ENCODE data around the gene SLC8A3.

The SLC8A3 gene

GRCh38 chr14:70118064-70118463 is 70.7 kb downstream of the SLC8A3 start:
- Histone ChIP-seq H3K9ac (ENCODE audit: low read length) (no peak overlapping the region), H3K36me3 (replicated peaks; ENCODE audit: low read depth, low read length) (no peaks in the 10 kb centered on the region), H3K27ac (ENCODE audit: low read length) (no peak overlapping the region), H3K9me3 (ENCODE audit: insufficient read depth, low read length) (no peaks in the 10 kb centered on the region), H3K4me3 (ENCODE audit: low read length) (no peak overlapping the region), H3K27me3 (ENCODE audit: low read depth, low read length) (0 out of 2 replicates have a peak, but pooled peaks cover 7% of the 10 kb centered on the region), H3K79me2 (ENCODE audit: low read length) (no peaks in the 10 kb centered on the region), H4K20me1 (ENCODE audit: insufficient read depth, low read length) (no peaks in the 10 kb centered on the region), H2AFZ (ENCODE audit: low read depth, low read length) (no peak overlapping the region), H3K4me1 (ENCODE audit: low read length) (peaks cover 7% of the 10 kb centered on the region), H3K4me2 (ENCODE audit: low read length) (no peak overlapping the region)
- TF ChIP-seq CTCF (IDR thresholded peaks at IDR 0.05; ENCODE audit: low read depth, low read length) (no peak), EZH2phosphoT487 (IDR thresholded peaks at IDR 0.05; ENCODE audit: low read depth) (no peak)

- Histone ChIP-seq H3K4me2 (ENCODE audit: low read length) (no peak overlapping the region), H3K9me3 (ENCODE audit: insufficient read depth, low read length) (no peaks in the 10 kb centered on the region), H4K20me1 (ENCODE audit: insufficient read depth, low read length) (no peaks in the 10 kb centered on the region), H3K36me3 (replicated peaks; ENCODE audit: low read depth, low read length) (no peaks in the 10 kb centered on the region), H3K79me2 (ENCODE audit: low read length) (no peaks in the 10 kb centered on the region), H3K9ac (ENCODE audit: low read length) (no peak overlapping the region), H3K4me3 (ENCODE audit: low read length) (no peak overlapping the region), H2AFZ (ENCODE audit: low read depth, low read length) (no peak overlapping the region), H3K27me3 (ENCODE audit: low read depth, low read length) (peaks cover 15% of the 10 kb centered on the region; the same call in 1 of the 2 replicates), H3K4me1 (ENCODE audit: low read length) (peaks cover 7% of the 10 kb centered on the region), H3K27ac (ENCODE audit: low read length) (no peak overlapping the region)
- TF ChIP-seq EZH2phosphoT487 (IDR thresholded peaks at IDR 0.05; ENCODE audit: low read depth) (no peak), CTCF (IDR thresholded peaks at IDR 0.05; ENCODE audit: low read depth, low read length) (no peak)
Measured at GRCh38 chr14:70116278-70116677, 72.5 kb downstream of the SLC8A3 start.

GRCh38 chr14:70114621-70115156 is 74.1 kb downstream of the SLC8A3 start:
- no peak overlapping the region for H2AFZ ChIP-seq (ENCODE audit: low read depth, low read length)
- H3K4me2 ChIP-seq (ENCODE audit: low read length) = no peak overlapping the region
- TF ChIP-seq CTCF (IDR thresholded peaks at IDR 0.05; ENCODE audit: low read depth, low read length) (no peak), EZH2phosphoT487 (IDR thresholded peaks at IDR 0.05; ENCODE audit: low read depth) (no peak)
- no peaks in the 10 kb centered on the region for H4K20me1 ChIP-seq (ENCODE audit: insufficient read depth, low read length)
- peaks cover 7% of the 10 kb centered on the region for H3K4me1 ChIP-seq (ENCODE audit: low read length)
- no peak overlapping the region for H3K9ac ChIP-seq (ENCODE audit: low read length)
- H3K27me3 ChIP-seq (ENCODE audit: low read depth, low read length) = peaks cover 15% of the 10 kb centered on the region; the same call in 1 of the 2 replicates
- H3K9me3 ChIP-seq (ENCODE audit: insufficient read depth, low read length) = no peaks in the 10 kb centered on the region
- H3K4me3 ChIP-seq (ENCODE audit: low read length) = no peak overlapping the region
- H3K36me3 ChIP-seq (replicated peaks; ENCODE audit: low read depth, low read length) = no peaks in the 10 kb centered on the region
- H3K27ac ChIP-seq (ENCODE audit: low read length) = no peak overlapping the region
- no peaks in the 10 kb centered on the region for H3K79me2 ChIP-seq (ENCODE audit: low read length)

- no peaks in the 10 kb centered on the region for H4K20me1 ChIP-seq (ENCODE audit: insufficient read depth, low read length)
- no peak overlapping the region for H3K9ac ChIP-seq (ENCODE audit: low read length)
- H3K27me3 ChIP-seq (ENCODE audit: low read depth, low read length) = peaks cover 14% of the 10 kb centered on the region; the same call in 1 of the 2 replicates
- no peak overlapping the region for H3K4me3 ChIP-seq (ENCODE audit: low read length)
- H3K9me3 ChIP-seq (ENCODE audit: insufficient read depth, low read length) = no peaks in the 10 kb centered on the region
- no peaks in the 10 kb centered on the region for H3K79me2 ChIP-seq (ENCODE audit: low read length)
- TF ChIP-seq EZH2phosphoT487 (IDR thresholded peaks at IDR 0.05; ENCODE audit: low read depth) = no peak
- no peak for TF ChIP-seq CTCF (IDR thresholded peaks at IDR 0.05; ENCODE audit: low read depth, low read length)
- H3K27ac ChIP-seq (ENCODE audit: low read length) = no peak overlapping the region
- H3K4me1 ChIP-seq (ENCODE audit: low read length) = peaks cover 7% of the 10 kb centered on the region
- H3K4me2 ChIP-seq (ENCODE audit: low read length) = no peak overlapping the region
- no peak overlapping the region for H2AFZ ChIP-seq (ENCODE audit: low read depth, low read length)
- H3K36me3 ChIP-seq (replicated peaks; ENCODE audit: low read depth, low read length) = no peaks in the 10 kb centered on the region
Measured at GRCh38 chr14:70113211-70113610, 75.5 kb downstream of the SLC8A3 start.
